GM18867 (cell line): ENCODE data around the gene CCDC126.
A peak's percentile ranks its signal among the peaks of the same experiment; 100 is the strongest.
"Not testable (repeated sequence)": the region's sequence is repeated elsewhere in the genome, so short reads cannot be mapped to it uniquely, and the experiment has no call there.

Experiments
- ATAC-seq: cut with Tn5 transposase; IDR thresholded peaks from one replicate; pipeline ENCODE4 v1.9.1; 2021; ENCODE audit warnings: mild to moderate bottlenecking, moderate library complexity; ENCODE audit not compliant: unreplicated experiment

Gene CCDC126, protein sequence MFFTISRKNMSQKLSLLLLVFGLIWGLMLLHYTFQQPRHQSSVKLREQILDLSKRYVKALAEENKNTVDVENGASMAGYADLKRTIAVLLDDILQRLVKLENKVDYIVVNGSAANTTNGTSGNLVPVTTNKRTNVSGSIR

DNA sequence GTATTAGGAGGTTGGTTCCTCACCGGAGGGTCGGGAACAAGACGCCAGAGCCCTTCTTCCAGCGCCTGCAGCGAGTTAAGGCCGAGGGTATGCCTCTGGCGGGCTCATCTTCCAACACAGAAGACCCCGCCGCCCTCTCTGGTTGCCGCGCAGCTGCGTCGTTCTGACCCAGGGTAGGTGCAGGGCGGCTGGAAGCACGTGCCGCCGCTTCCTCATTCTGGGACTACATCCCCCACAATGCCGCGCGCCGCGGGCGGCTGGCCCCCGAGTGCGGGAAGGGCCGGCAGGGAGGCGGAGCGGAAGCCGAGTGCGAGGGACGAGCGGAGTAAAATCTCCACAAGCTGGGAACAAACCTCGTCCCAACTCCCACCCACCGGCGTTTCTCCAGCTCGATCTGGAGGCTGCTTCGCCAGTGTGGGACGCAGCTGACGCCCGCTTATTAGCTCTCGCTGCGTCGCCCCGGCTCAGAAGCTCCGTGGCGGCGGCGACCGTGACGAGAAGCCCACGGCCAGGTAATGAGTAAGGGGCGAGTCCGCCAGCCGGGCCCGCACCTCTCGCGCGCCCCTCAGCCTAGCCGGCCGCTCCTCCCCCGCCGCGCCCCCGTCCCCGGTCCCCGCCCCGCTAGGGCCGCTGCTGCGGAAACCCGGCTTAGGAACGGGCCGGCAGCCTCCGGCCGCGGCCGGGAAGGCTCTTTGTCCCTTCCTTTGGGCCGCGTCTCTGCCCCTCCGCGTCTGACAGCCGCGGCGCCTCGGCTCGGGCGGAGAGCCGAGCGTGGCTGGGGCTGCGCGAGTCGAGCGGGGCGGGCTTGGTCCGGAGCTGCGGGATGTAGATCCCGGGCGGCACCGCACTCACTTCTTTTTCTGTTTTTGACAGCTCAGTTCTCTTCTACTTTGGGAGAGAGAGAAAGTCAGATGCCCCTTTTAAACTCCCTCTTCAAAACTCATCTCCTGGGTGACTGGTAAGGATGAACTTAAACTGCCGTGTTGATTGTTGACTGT lies at the start of gene CCDC126:
Gene CCDC126 (plus strand): TSS at position 289 of the 998 bp plus-strand sequence. CDS start 13,934 bp downstream, outside the sequence.
- ATAC-seq = peak; percentile 74

DNA sequence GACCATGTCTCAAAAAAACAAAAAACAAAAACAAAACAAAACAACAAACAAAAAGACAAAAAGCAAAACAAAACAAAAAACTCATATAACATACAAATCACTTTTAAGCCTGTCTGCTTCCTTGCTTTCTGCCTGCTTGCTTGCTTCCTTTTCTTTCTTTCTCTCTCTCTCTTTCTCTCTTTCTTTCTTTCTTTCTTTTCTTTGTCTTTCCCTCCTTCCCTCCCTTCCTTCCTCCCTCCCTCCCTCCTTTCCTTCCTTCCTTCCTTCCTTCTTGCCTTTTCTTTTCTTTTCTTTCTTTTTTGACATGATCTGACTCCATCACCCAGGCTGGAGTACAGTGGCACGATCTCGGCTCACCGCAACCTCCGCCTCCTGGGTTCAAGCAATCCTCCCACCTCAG lies 49.5 kb upstream of the CCDC126 start:
- no peak for ATAC-seq

DNA sequence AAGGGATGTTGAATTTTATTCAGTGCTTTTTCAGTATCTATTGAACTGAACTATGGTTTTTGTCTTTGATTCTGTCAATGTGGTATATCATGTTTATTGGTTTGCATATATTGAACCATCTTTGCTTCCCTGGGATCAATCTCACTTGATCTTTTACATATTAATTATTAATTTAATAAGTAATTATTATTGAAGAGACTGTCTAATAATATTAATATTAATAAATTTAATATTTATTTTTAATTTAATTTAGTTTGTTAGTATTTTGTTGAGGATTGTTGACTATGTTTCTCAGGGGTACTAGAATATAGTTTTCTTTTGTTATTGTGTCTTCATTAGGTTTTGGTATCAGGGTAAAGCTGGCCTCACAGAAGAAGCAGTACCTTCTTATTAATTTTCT lies 38.9 kb upstream of the CCDC126 start:
- no peak for ATAC-seq

DNA sequence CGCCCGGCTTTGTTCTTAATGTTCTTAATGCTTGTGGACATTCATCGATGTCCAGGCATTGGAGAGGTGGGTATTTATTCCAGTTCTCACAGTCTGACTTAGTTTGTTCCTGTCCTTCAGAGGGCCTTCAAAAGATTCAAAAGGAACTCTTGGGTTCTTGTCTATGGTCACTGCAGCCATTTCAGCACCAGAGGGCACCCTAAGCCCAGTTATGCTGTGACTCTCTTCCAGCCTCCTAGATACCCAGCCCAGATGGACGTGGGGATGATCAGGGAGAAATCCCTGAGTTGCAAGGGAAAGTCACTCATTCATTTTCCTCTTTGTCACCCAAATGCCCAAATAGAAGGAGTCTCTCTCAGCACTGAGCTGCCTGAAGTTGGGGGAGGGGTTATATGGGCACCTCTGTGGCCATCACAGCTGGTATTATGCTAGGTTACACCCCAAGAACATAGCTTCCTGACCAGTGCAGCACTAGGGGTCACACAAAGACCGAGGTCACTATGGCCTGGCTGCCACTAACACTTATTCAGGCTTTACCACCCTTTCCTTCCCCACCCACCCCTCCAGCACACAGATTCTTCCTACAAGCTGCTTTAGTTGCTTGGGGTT lies 26.5 kb upstream of the CCDC126 start:
- ATAC-seq = peak; percentile 89

DNA sequence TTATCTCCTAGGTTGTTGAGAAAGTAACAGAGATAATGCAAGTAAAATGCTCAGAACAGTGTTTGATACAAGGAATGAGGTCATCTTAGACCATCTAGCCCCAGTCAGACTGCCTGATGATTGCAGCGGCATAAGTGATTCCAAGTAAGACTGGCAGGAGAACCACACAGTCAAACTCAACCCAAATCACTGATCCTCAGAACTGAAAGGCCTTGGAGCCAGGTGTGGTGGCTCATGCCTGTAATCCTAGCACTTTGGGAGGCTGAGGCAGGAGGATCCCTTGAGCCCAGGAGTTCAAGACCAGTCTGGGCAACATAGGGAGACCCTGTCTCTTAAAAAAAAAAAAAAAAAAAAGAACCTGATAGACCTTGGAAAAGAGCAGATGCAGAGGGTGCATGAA lies 15.2 kb upstream of the CCDC126 start:
- ATAC-seq = not testable (repeated sequence)

DNA sequence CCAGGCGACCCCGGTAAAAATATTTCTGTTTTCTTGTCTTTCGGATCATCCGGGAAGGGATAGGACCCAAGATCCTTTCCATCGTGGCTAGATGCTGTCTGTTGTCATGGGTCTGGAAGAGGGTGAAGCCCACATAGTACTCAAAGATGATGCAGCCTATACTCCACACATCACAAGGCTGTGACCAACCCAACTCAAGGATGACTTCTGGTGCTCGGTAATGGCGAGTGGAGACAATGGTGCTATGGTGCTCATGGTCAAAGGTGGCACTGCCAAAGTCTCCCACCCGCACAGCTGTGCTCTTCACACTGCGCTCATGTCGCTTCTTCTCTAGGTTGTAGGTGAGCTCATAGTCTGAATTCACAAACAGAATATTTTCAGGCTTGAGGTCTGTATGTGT lies 11.9 kb upstream of the CCDC126 start:
- ATAC-seq = not testable (repeated sequence)

DNA sequence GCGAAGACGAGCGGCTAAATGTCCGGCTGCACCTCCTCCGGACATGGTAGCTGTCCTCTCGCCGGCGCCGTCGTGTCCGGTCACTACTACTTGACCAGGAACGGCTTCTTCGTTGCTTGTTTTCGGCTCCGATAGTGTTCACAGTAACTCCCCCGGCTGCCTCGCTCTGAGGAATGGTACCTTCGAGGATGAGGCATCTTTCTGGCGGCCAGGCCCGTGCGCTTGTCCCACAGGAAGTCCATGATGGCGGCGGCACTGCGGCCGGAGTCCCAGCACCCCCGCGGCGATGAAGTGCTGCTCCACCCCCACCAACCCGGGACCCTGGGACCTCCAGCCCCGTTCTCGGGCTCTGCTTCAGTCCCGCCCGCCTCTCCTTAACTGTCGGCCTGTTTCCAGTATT lies 11.0 kb upstream of the CCDC126 start:
- ATAC-seq = no peak

DNA sequence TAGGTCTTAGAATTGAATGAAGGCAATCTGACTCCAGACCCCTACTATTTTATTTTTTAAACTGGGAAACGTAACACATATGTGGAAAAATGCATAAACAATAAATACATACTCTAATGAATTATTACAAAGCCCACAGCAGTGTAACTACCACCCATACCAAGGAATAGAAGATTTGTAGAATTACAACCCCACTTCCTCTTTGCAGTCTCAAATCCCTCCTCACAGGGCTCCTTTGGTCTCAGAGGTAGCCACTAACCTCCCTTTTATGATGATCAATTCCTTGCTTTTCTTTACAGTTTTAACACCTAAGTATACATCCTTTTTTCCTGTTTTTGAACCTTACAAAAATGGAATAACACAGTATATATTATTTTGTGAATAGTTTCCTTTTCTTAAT lies 6.7 kb upstream of the CCDC126 start:
- no peak for ATAC-seq

DNA sequence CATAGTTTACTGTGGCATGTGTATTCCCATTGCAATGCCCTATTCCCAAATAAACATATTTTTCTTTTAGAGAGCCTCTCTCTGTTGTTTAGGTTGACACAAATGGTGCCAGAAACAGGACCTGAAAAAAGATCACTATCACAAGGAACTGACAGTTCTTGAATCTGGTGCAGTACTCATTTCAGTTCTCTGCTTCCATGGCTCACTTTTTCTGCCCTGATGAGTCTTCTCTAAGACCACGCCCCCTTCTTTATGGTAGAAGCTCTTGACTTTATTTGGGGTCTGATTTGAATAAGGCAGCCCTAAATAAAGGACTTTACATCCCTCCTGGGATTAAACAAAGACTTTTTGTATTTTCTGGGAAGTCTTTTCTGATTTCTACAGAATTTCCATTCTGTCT lies 3.5 kb upstream of the CCDC126 start:
- no peak for ATAC-seq

DNA sequence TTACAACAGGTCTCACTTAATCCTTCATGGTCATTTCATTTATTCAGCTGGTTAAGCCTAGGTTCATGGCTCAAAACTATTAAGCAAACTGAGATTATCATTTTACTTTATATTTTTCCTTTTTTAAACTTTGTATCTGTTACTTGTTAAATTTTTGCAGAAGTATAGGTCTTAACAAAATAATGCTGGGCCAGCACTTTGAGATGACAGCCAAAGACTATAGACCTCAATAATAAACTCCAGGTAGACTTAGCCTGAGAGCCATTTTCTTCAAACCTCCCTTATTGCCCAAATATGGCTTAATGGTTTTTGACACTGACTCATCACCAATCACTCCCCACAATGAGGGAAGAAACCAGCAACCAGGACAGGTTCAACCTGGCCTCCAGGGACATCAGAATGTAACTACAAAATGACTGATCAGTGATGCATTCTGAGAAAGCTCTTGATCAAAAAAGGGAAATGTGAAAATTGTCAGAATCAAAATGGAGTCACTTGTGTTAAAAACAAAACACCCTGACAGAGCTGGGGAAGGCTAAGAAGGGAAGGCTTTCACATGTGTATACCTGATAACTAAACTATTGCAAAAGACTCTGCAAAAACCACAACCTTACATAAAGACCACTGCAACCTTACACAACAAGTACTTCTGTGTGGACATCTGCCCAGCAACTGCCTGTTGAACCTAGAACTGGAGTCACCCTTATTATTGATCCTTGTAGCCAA lies 2.1 kb upstream of the CCDC126 start:
- ATAC-seq = peak; percentile 69

DNA sequence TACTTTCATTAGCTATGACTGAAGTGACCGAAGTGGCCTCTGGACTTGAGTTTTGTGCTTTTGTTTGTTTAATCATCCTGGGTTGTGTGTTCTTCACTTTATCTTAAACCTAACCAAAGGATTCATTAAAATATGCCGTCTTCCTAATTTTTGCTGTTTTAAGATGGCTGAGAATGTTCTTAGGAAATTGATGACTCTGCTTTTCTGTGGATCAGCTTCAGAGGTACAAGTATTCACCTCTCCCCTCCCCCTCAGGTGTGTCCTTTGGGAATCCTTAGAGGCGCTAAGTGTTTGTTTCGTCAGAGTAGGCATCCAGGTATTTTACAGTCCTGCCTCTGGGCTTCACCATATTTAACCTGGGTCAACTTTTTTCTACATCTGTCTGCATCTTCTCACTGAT lies 1.1 kb downstream of the CCDC126 start:
- ATAC-seq = no peak

DNA sequence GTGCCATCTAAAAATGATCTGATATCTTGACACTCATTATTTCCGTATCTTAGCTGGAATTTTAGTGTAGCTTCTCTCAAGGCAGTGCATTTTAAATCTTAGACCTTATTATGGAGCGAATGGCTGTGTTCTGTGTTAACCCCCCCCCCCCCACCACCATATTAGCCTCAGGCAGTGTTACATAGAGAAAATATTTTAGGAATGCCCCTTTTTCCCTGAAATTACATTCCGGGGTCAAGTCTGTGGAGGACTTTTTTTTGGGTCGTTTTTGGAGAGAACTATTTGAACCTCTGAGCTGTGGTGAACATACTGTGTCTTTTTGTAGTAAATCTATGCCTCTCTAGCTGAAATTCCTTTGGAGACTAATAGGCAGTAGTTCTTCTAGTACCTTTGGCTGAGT lies 3.1 kb downstream of the CCDC126 start:
- ATAC-seq = no peak

DNA sequence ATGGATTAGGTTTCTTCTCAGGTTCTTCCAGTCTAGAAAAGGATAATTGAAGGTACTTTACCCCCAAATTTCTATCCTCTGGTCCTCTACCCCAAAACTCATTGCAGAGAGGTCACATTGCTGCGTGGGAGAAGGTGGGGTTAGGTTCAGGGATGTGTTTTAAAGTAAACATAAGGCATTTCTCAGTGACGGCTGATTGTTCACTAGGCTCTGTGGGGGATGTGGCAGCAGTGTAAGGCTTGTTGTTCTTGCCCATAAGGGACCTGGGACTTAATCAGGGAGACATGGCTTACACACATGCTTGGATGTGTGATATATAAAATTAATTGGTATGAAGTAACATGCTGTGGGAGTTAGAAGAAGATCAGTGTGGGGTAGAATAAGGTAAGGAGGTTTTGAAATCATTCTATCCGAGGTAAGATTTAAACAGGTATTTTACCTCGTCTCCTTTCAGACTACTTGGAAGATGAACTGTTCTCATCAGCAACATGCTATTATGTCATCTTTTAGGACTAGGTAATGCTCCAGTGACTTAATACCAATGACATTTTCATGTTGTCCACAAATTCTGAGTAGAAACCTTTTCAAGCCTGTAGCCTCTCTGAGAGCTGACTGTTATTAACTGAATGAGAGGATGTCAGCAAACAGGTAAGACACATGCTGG lies 6.6 kb downstream of the CCDC126 start:
- ATAC-seq = no peak

DNA sequence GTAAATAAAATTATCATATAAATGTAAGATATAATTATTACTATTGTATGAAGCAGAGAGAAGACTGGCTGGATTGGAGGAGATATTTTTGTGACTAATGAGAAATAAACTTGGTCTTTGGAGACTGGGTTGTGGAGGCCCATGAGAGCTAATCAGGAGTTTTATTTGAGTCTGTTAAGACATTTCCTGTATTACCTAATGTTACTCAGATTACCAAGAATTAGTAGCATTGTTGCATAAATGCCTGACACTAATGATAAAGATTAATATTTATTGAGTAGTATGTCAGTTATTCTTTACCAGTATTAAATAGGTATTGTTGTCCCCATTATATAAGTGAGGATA lies 7.1 kb downstream of the CCDC126 start:
- ATAC-seq = no peak

DNA sequence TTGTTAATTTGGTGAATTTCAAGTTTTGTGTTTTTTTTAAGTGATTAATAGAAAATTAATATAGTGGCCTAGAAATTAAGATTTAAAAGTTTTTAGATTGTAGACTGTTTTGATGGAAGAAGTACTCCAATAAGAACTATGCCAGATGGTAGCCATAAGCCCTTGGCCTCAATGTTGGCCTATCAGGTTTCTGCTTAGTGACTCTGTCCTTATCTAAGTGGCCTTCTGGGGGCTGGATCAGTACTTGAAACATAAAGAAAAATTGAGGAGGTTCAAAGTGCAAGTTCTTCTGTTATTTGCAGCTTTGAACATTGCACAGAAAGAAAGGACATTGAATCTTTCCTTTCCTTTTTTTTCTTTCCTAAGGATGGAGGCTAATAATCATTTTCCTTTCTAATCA lies 9.9 kb downstream of the CCDC126 start:
- ATAC-seq = no peak

DNA sequence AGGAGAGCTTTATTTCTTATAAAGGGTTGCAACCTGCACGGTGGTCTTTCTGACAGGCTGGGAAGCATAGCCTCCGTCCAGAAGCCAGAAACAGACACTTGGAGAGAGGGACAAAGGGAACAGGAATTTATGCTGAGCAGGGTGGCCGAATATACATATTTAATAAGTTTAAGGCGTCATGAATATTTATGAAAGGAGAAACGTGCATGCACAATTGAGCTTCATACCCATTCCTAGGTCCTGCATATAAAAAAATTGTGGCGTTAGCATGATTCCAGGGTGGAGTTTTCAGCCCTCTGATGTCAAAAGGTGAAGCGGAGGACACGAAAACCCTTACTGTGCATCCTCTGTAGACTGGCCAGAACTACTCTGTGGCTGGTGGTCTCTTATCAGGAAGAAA lies 10.7 kb downstream of the CCDC126 start:
- ATAC-seq = no peak

DNA sequence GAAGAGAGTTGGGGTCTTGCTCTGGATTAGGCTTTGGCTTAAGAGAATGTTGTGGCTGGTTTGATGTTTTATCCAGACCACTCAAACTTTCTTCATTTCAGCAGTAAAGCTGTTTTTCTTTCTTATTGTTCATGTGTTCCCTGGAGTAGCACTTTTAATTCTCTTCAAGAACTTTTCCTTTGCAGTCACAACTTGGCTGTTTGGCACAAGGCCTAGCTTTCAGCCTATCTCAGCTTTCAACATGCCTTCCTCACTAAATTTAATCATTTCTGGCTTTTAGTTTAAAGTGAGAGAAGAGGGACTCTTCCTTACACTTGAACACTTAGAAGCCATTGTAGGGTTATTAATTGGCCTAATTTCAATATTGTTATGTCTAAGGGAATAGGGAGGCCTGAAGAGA lies 18.1 kb downstream of the CCDC126 start:
- no peak for ATAC-seq

DNA sequence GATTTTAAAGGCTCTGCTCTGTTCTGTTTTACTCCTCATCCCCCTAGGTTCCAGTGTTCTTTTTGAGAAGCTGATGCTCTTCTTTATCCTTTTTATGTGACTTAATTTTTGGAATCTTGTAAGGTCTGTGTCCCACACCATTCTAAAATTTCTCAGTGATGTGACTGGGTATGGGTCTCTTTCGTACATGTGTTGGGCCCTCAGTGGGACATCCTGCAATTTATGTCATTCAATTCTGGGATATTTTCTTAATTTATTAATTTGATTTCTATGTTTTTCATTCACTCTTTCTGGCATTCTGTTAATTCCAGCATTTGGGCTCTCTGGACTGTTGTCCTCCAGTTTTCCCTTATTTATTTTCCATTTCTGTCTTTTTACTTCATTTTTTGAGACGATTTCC lies 19.4 kb downstream of the CCDC126 start:
- no peak for ATAC-seq

DNA sequence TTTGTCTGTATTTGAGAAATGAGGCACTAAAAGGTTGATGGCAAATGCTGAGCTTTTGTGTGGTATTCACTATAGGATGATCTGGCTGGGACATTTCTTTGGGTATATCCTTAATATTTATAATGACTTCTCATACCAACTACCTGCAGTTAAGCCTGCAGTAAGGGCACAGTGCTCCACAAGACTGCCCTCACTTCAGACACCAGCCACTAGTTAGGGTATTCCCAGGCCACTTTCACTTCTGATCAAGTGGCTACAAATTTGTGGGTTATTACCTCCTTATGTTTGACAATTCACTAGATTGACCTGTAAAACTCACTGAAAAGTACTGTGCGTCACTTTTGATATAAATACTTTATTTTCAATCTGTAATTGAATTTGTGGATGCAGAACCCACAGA lies 20.3 kb downstream of the CCDC126 start:
- no peak for ATAC-seq

DNA sequence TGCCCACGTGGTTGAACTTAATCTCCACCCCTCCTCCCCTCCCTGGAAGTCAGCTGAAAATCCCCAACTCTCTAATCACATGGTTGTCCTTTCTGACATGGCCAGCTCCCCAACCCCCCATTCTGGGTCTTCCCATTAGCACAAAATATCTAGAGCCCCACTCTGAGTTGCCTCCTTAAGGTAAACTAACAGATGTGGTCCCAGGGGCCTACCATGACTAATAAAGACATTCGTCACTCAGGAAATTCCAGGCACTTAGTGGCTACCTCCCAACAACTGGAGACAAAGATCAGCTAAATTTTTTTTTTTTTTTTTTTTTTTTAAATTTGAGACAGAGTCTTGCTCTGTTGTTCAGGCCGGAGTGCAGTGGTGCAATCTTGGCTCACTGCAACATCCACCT lies 21.1 kb downstream of the CCDC126 start:
- ATAC-seq = no peak

DNA sequence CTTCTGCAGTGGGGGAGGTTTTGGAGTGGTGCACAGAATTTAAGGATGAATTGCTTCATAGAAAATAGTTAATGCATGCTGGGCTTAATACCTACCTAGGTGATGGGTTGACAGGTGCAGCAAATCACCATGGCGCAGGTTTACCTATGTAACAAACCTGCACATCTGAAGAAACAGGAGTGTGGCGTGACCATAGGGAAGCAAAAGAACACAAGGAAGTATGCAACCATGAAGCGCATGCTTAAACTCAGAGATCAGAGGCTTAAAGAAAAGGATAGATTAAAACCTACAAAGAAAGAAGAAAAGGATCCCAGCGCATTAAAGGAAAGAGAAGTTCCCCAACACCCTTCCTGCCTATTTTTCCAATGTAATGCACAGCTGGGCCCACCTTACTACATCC lies 22.0 kb downstream of the CCDC126 start:
- ATAC-seq = no peak
